Measurements from ENCODE around the gene EPG5. TPM values are rescaled to one million over a fixed set of nuclear protein-coding genes. Genes with fewer than 3 reads are reported as not detected.

EPG5 gene
- total RNA-seq, 1 donor from 2014 or later: 38.5 TPM

DNA sequence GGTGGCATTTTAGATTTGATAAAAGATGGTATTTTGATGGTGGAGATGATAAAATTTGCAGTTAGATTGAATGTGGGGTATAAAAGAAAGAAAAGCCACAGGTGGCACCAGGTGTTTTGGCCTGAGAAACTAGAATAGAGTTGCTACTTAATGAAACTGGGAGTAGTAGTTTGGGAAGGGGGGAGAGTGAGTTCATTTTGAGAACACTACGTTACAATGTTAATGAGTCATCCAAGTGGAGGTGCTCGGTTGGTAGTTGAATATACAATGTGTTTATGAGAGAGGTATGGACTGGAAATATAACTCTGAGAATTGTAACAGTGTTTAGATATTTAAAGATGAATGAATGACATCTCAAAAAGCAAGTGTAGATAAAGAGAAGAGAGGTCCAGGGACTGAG lies 26.4 kb downstream of the EPG5 start:
- ATAC-seq (no peak), DNase-seq (no peak)
- H3K36me3 ChIP-seq: peaks cover 95% of the 10 kb centered on the region
- no peaks in the 10 kb centered on the region for H3K4me1 ChIP-seq
- intact Hi-C loops (cut with DNase I): no loop called here
- no peaks in the 10 kb centered on the region for H3K27me3 ChIP-seq
- no peak overlapping the region for H3K4me3 ChIP-seq
- TF ChIP-seq, protein P1, sequence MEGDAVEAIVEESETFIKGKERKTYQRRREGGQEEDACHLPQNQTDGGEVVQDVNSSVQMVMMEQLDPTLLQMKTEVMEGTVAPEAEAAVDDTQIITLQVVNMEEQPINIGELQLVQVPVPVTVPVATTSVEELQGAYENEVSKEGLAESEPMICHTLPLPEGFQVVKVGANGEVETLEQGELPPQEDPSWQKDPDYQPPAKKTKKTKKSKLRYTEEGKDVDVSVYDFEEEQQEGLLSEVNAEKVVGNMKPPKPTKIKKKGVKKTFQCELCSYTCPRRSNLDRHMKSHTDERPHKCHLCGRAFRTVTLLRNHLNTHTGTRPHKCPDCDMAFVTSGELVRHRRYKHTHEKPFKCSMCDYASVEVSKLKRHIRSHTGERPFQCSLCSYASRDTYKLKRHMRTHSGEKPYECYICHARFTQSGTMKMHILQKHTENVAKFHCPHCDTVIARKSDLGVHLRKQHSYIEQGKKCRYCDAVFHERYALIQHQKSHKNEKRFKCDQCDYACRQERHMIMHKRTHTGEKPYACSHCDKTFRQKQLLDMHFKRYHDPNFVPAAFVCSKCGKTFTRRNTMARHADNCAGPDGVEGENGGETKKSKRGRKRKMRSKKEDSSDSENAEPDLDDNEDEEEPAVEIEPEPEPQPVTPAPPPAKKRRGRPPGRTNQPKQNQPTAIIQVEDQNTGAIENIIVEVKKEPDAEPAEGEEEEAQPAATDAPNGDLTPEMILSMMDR (IDR thresholded peaks at IDR 0.05): no peak
- H3K27ac ChIP-seq: no peak overlapping the region
- H3K9me3 ChIP-seq: no peaks in the 10 kb centered on the region

DNA sequence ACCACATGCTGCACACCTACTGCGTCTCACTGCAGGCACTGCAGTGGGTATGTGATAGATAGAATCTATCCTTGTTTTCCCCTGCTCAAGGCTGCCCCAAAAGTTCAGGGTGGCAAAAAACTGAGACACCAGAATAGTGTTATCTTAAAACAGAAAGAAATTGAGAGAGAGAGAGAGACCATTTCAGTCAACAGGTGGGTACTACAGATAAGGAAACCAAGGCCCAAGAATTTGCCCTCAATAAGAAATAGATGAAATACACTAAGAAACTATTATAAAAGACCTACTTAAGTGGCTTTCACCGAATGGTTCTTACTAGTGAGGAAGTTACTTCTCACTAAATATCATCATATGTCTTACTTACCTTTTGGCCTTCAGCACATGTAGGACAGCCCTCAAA lies 27.9 kb downstream of the EPG5 start:
- TF ChIP-seq, protein P1 (IDR thresholded peaks at IDR 0.05): no peak
- H3K4me3 ChIP-seq: no peak overlapping the region
- DNase-seq (no peak), ATAC-seq (no peak)
- no peaks in the 10 kb centered on the region for H3K4me1 ChIP-seq
- no peaks in the 10 kb centered on the region for H3K27me3 ChIP-seq
- intact Hi-C loops (cut with DNase I): no loop called here
- H3K36me3 ChIP-seq: peaks cover 95% of the 10 kb centered on the region
- H3K9me3 ChIP-seq: no peaks in the 10 kb centered on the region
- no peak overlapping the region for H3K27ac ChIP-seq

DNA sequence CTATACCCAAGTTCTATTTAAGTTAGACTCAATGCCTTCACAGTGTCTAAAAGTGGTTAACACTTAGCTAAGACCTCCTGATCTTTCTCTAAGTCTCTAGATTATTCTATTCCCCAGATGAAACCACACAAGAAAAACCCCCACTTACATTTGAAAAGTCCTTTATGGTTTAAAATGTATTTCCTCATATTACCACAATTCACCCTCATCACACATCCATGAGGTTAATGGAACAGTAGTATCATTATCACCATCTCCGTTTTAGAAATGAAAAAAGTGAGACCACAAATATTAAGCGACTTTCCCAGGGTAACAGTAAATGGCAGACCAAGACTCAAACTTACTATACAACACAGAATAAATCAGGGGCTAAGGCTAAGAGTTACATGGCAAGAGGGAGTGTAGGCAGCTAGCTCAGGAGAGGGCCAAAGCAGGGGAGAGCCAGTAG lies 28.6 kb downstream of the EPG5 start:
- H3K4me1 ChIP-seq: no peaks in the 10 kb centered on the region
- H3K36me3 ChIP-seq: peaks cover 95% of the 10 kb centered on the region
- H3K4me3 ChIP-seq: no peak overlapping the region
- TF ChIP-seq, protein P1 (IDR thresholded peaks at IDR 0.05): no peak
- DNase-seq (no peak), ATAC-seq (no peak)
- no peak overlapping the region for H3K27ac ChIP-seq
- no peaks in the 10 kb centered on the region for H3K9me3 ChIP-seq
- H3K27me3 ChIP-seq: no peaks in the 10 kb centered on the region
- intact Hi-C loops (cut with DNase I): no loop called here

DNA sequence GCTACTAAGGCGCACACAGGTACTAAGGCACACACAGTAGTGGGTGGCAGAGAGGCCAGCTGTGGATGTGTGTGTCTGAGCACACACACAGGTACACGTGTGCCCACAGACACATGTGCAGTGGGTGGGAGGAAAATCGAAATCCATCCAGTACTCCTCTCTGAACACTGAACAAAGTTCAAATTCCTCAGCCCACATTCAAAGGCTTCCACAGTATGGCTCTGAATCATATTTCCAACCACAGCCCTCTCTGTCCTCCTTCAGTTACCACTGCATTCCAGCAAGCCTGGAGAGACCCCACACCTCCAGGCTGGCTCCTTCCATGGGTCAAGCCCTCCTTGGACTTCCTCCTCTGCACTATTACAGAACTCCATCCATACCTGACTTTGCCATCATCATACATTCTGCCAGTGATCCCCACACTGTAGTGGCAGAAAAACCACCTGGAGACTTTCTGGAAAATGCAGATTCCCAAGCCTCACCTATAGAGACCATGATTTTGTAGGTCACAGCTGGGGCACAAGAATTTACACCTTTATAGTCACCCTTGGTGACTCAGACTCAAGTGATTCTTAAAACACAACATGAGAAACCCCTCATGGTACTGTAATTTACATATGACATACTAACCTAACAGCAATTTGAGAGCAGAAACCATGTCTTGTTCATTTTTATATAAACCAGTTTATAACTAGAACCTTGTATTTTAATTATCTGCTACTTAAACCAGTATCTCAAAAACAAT lies 31.4 kb downstream of the EPG5 start:
- H3K4me1 ChIP-seq: no peaks in the 10 kb centered on the region
- intact Hi-C loops (cut with DNase I): no loop called here
- H3K27ac ChIP-seq: no peak overlapping the region
- ATAC-seq (no peak), DNase-seq (no peak)
- H3K27me3 ChIP-seq: no peaks in the 10 kb centered on the region
- no peak overlapping the region for H3K4me3 ChIP-seq
- TF ChIP-seq, protein P1 (IDR thresholded peaks at IDR 0.05): no peak
- H3K9me3 ChIP-seq: no peaks in the 10 kb centered on the region
- peaks cover 93% of the 10 kb centered on the region for H3K36me3 ChIP-seq

DNA sequence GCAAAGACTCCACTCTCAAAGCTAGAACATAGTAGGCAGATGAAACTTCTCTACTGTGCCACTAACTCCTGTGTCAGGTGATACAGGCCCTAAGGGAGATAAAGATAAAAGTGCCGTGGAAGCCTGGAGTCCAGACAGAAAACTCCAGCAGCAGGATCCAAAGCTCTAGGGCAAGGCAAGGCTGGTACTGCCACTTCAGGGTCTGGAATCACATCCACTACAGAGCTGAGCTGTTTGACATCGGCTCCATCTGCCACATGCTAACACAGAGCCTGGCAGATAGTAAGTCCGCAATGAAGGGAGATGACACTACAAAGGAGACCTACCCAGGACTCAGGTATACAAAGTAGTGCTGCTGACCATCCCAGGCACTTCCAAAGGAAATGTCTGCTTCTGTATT lies 34.4 kb downstream of the EPG5 start:
- ATAC-seq: no peak
- intact Hi-C loops (cut with DNase I): no loop called here
- TF ChIP-seq, protein P1 (IDR thresholded peaks at IDR 0.05): no peak
- H3K4me1 ChIP-seq: no peaks in the 10 kb centered on the region
- no peak overlapping the region for H3K4me3 ChIP-seq
- H3K9me3 ChIP-seq: no peaks in the 10 kb centered on the region
- DNase-seq: no peak
- H3K27me3 ChIP-seq: no peaks in the 10 kb centered on the region
- H3K36me3 ChIP-seq: peaks cover 94% of the 10 kb centered on the region
- no peak overlapping the region for H3K27ac ChIP-seq
